Fibroblast of lung (primary cell): Measurements from ENCODE around the gene GSG1L. TPM values are rescaled to one million over a fixed set of nuclear protein-coding genes. Genes with fewer than 3 reads are reported as not detected.

Experiments
- DNase-seq, 2 donors: peaks; one replicate each; pipeline versions ENCODE4 v3.0.0 to v3.0.0-alpha.2; 2010; ENCODE audit warnings: low read depth in 2 of 2
- H2AFZ ChIP-seq: 2 replicates; pipeline ENCODE4 v1.5.1; 2012; ENCODE audit warnings: low read length, control low read depth, inconsistent platforms
- H3K27ac ChIP-seq: 2 replicates; pipeline ENCODE4 v1.5.1; 2011; ENCODE audit warnings: low read length, control low read depth; ENCODE audit not compliant: insufficient read depth
- H3K27me3 ChIP-seq: 2 replicates; pipeline ENCODE4 v1.5.1; 2011; ENCODE audit warnings: mild to moderate bottlenecking, low read length; ENCODE audit not compliant: control insufficient read depth, insufficient read depth
- H3K36me3 ChIP-seq: 2 replicates; pipeline ENCODE4 v1.5.1; 2011; ENCODE audit warnings: low read length; ENCODE audit not compliant: control insufficient read depth, insufficient read depth
- H3K4me1 ChIP-seq: 2 replicates; pipeline ENCODE4 v1.5.1; 2011; ENCODE audit warnings: low read length; ENCODE audit not compliant: control insufficient read depth, insufficient read depth; ENCODE audit errors: extremely low read depth
- H3K4me2 ChIP-seq: 2 replicates; pipeline ENCODE4 v1.5.1; 2011; ENCODE audit warnings: low read length, control low read depth; ENCODE audit not compliant: insufficient read depth; ENCODE audit errors: extremely low read depth
- H3K4me3 ChIP-seq, 4 experiments: fragments of 200-600 bp in 1 of 4; sonication (generic) in 1 of 4; replicated peaks in 1 of 4; 2 replicates each; pipeline ENCODE4 v1.5.1; 2011 to 2016; ENCODE audit warnings: low read length in 4 of 4, low read depth in 3 of 4, mild to moderate bottlenecking in 3 of 4, control low read depth in 2 of 4, inconsistent platforms in 1 of 4, mixed read lengths in 1 of 4; ENCODE audit not compliant: insufficient read depth in 1 of 4; ENCODE audit errors: control extremely low read depth in 1 of 4
- H3K79me2 ChIP-seq: 2 replicates; pipeline ENCODE4 v1.5.1; 2012; ENCODE audit warnings: mild to moderate bottlenecking, low read length, inconsistent platforms; ENCODE audit not compliant: control insufficient read depth, insufficient read depth
- H3K9ac ChIP-seq: 2 replicates; pipeline ENCODE4 v1.5.1; 2011; ENCODE audit warnings: mild to moderate bottlenecking, low read length, control low read depth; ENCODE audit not compliant: insufficient read depth
- H3K9me3 ChIP-seq: 2 replicates; pipeline ENCODE4 v1.5.1; 2012; ENCODE audit warnings: low read depth, low read length; ENCODE audit not compliant: control insufficient read depth, insufficient read depth
- H4K20me1 ChIP-seq: 2 replicates; pipeline ENCODE4 v1.5.1; 2011; ENCODE audit warnings: low read length; ENCODE audit not compliant: control insufficient read depth, insufficient read depth; ENCODE audit errors: extremely low read depth
- CTCF ChIP-seq, 2 donors: IDR thresholded peaks in 1 of 2; conservative IDR thresholded peaks in 1 of 2; 1 replicate in 1 of 2; 2 replicates in 1 of 2; pipeline ENCODE4 v1.5.1; 2011 to 2012; ENCODE audit warnings: low read length in 2 of 2, control low read depth in 1 of 2, inconsistent platforms in 1 of 2, low read depth in 1 of 2, mild to moderate bottlenecking in 1 of 2
- EZH2 ChIP-seq: IDR thresholded peaks from 2 replicates; pipeline ENCODE4 v1.5.1; 2012; ENCODE audit warnings: low read length, control low read depth, mild to moderate bottlenecking; ENCODE audit errors: missing control alignments
- polyA plus RNA-seq, 2 donors: library from polyadenylated mRNA; depleted of rRNA in 1 of 2; stranded (reverse) in 1 of 2; unstranded in 1 of 2; fragments of >200 nt; gene quantifications; 2 replicates each; pipeline ENCODE4 v1.2.1, GENCODE V29; 2011 to 2012; ENCODE audit warnings: missing spikeins in 1 of 2
- total RNA-seq: library from RNA; depleted of rRNA; stranded (reverse); fragments of >200 nt; gene quantifications from 2 replicates; pipeline ENCODE4 v1.2.1, GENCODE V29; 2014

GSG1L gene
- total and polyA plus RNA-seq, 2 donors (not counting 1 experiment from before 2014, with no cell fraction given): not detected

- no peaks in the 10 kb centered on the region for H3K79me2 ChIP-seq
- H3K9me3 ChIP-seq: no peaks in the 10 kb centered on the region
- no peak for DNase-seq
- no peak overlapping the region for H3K27ac ChIP-seq
- H3K36me3 ChIP-seq: no peaks in the 10 kb centered on the region
- H3K9ac ChIP-seq: no peak overlapping the region
- peaks cover 47% of the 10 kb centered on the region for H3K27me3 ChIP-seq
- peaks cover 3% of the 10 kb centered on the region for H3K4me1 ChIP-seq
- H4K20me1 ChIP-seq: no peaks in the 10 kb centered on the region
- no peak overlapping the region for H3K4me2 ChIP-seq
- H2AFZ ChIP-seq: no peak overlapping the region
- no peak for TF ChIP-seq CTCF (conservative IDR thresholded peaks at IDR 0.05 in 1 of 2, IDR thresholded peaks at IDR 0.05 in 1 of 2; ENCODE audit: low read depth in 1 of 2, low read length in 2 of 2)
- no peak for TF ChIP-seq EZH2
- H3K4me3 ChIP-seq: no peak overlapping the region
Measured at GRCh38 chr16:28064706-28065249, 1.3 kb upstream of the GSG1L start.

GRCh38 chr16:28064150-28064549, 636 bp upstream of the GSG1L start:
- Histone ChIP-seq H3K4me3 (no peak overlapping the region), H4K20me1 (no peaks in the 10 kb centered on the region), H3K9ac (no peak overlapping the region), H3K4me1 (peaks cover 3% of the 10 kb centered on the region), H3K36me3 (no peaks in the 10 kb centered on the region), H3K79me2 (no peaks in the 10 kb centered on the region), H2AFZ (no peak overlapping the region), H3K4me2 (no peak overlapping the region), H3K27me3 (peaks cover 48% of the 10 kb centered on the region), H3K9me3 (no peaks in the 10 kb centered on the region), H3K27ac (no peak overlapping the region)
- TF ChIP-seq CTCF (conservative IDR thresholded peaks at IDR 0.05 in 1 of 2, IDR thresholded peaks at IDR 0.05 in 1 of 2; ENCODE audit: low read depth in 1 of 2, low read length in 2 of 2) (no peak), EZH2 (peak; percentile 27)
- DNase-seq: no peak

GRCh38 chr16:28062847-28063521, 530 bp downstream of the GSG1L start:
- H3K27ac ChIP-seq: no peak overlapping the region
- peak in 1 of 2 donors; percentile 32 for DNase-seq
- no peaks in the 10 kb centered on the region for H3K9me3 ChIP-seq
- no peaks in the 10 kb centered on the region for H3K36me3 ChIP-seq
- H3K79me2 ChIP-seq: no peaks in the 10 kb centered on the region
- H3K9ac ChIP-seq: no peak overlapping the region
- H3K4me2 ChIP-seq: no peak overlapping the region
- peaks cover 54% of the 10 kb centered on the region for H3K27me3 ChIP-seq
- TF ChIP-seq EZH2 (peak; percentile 59), CTCF (conservative IDR thresholded peaks at IDR 0.05 in 1 of 2, IDR thresholded peaks at IDR 0.05 in 1 of 2; ENCODE audit: low read depth in 1 of 2, low read length in 2 of 2) (no peak)
- H2AFZ ChIP-seq: no peak overlapping the region
- H3K4me3 ChIP-seq: no peak overlapping the region
- peaks cover 3% of the 10 kb centered on the region for H3K4me1 ChIP-seq
- no peaks in the 10 kb centered on the region for H4K20me1 ChIP-seq
